Activated CD4-positive, CD25-positive, alpha-beta regulatory T cell (primary cell): Measurements from ENCODE around the gene CDCA4.

ENCODE experiments used
- DNase-seq, 4 experiments: peaks; one replicate each; lab custom pipeline; 2025; lab: John Stamatoyannopoulos, UW

Gene CDCA4

DNA sequence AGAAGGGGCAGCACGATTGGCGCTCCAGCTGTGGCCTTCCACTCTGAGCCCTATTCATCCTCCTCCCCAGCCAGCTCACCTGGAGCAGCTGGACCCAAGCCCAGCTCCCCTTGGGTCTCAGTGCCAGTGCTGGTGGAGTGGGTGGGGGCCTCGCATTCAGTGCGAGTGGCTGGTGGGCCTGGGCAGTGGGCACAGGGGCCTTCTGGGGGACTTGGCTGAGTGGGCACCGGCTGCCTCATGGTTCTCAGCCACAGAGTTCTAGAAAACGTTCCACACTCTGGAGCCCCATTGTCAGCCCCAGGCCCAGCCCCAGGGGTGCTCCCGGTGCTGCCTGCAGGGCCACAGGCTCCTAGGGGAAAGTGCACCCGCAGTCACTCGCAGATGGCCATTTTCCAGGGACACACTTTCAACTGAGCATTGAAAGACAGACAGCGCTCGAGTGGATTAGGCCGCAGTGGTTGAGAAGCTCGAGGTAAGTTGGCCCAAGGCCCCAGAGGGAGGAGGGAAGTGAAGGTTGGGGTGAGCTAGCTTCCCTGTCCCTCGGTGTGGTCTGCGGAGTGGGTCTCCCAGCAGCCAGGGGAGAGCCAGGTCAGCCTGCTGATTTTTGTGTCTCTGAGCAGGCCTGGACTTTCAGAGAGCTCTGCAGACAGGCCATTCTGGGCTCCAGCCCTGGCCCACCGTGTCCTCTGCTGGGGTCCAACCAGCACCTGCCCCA, 31.5 kb downstream of the CDCA4 start:
- no peak for DNase-seq

DNA sequence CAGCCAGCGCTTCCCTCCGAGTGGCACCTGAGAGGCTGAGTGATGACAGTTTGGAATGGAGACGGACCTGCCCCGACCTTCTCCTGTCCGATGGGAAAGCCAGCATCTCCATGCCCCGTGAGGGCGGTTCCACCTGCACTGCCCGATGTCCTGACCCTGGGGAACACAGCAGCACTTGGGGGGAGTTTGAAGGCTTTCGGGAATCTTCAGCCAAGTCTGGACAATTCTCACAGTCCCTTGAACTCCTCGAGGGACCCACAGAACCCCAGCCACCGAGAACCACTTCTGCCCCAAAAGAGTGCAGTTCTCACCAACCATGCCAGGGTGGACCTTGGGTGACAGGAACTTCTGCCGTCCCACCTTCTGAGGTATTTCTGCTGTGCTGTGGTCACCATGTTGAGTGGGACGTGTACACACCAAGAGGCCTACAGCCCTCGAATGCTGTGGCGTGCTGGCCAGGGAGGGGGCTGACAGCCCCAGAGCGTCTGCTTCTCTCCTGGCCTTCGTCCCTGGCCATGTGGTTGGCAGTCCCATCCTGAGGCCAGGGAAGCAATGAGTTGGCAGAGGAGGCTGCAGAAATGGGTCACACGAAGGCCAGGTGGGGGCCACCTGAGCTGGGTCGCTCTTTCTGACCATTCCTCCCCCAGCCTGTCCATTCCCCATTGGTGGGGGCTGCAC, 34.3 kb downstream of the CDCA4 start:
- no peak for DNase-seq

DNA sequence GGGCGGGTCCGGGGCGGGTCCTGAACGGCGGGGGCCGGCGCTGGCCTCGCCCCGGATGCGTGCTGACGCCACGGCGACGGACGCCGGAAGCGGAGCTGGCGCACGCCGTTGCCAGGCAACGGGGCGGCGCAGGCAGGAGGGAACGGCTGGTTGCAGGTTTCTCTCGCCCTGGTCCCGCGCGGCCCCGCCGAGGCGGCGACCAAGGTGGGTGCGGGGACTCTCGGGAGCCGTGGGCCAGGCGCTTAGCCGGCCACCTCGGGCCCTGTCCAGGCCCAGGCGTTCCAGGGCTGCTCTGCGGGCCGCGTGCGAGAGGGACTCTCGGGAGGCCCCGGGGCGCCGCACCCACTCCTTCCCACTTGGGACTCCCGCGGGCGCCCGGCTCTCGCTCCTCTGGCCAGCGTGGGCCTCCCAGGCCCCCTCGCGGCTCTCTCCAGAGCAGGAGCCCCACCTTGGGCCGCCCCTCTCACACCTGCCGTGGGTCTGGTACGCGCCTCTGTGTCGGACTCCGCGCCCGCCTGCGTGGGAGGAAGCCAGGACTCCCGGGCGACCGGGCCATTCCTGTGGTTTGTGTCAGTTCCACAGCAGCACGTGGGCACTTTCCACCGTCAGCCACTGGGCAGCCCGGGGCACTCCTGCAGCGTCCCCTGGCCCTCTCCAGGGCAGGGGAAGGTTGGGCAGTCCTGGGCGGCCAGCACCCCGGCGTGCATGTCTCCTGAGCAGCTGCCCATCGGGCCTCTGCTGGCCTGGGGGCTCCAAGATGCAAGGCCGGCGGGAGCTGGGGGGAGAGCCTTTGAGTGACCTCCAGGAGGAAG, 35.0 kb downstream of the CDCA4 start, which contains the start of gene CLBA1:
Gene CLBA1 (plus strand): TSS at position 114 of the 812 bp plus-strand sequence. CDS start 644 bp downstream, at position 758.
- peak; percentile 75 to 87 (median 80) for DNase-seq

DNA sequence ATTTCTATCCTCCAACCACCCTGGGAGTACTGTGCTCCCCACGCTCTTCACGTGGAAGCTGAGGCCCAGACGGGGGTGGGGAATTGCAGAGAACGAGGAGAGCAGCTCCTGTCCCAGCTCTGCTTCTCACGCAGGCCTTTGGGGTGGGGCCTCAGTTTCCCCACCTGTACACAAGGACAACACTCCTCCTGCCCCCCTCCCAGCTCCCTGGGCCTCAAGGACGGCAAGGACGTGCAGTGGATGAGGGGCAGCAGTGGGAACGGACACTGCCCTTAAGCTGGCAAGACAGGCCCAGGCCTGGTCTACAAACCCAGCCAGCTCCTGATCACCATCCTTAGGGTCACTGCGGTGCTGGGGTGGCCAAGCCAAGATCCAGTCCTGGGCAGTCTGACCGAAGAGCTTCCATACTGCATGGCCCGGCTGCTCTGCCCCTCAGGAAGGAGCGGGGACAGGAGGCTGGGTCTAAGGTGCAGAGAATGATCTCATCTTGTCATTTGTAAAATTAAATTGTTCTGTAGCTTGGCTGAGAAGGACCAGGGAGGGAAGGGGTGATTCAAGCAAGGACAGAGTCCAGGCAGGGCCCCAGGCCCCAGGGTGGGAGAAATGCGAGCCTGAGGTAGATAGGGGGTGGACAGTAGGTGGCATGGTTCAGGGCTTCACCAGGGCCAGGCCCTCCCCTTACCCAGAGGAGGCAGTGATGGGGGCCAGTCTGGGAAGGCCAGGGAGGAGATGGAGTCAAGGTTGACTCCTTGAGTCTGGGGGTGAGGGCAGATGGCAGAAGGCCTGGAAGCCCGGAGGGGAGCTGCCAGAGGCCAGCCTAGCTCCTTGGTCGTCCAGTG, 36.6 kb downstream of the CDCA4 start:
- DNase-seq = no peak

DNA sequence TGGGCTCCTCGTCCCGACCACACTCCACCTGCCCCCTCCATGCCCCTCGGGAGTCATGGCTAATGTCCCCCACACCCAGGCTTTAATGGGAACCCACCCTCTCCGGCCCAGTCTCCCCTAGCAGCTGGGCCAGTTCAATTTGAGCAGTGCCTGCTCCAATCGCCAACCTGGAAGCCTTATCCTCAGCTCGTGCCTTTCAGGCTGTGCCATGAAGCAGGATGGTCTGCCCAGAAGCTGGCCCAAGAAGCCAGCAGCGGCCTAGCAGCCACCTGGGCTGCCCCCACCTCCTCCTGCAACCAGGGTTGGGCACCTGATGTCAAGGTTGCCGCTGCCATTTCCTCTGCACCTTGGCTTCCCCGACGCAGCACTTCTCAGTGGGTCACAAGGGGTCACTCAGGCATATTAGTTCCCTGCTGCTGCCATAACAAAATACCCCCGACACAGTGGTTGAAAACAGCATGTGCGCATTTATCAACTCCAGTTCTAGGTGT, 37.6 kb downstream of the CDCA4 start:
- no peak for DNase-seq

DNA sequence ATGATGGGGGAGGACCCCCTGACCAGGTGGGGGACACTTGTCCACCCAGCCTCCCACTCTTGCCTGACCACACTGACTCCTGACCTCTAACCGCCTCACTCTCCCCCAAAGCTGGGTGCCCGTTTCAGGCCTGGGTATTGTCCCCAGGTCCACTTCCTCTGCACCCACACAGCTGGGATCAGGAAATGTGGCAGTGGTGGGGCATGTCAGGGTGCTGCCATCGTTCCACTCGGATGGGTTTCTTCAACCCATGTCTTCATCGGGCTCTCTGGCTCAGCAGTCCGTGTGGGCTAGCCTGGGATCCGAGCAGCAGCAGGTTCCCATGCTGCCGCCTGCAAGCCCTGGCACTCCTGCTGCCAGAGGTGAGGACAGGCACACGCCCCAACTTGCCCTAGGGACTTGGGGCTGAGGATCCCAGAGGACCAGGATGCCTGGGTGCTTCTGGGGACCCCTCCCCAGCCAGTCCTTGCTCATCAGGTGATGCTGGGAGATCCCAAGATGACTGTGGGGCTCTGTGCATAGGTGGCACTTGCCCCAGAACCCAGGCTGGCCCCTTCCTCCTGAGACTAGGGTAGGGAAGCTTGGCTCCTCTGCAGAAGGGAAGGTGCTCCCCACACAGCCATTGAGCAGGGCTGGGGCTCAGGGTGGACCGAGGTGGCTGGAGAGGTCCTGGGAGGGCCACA, 38.2 kb downstream of the CDCA4 start:
- no peak for DNase-seq

DNA sequence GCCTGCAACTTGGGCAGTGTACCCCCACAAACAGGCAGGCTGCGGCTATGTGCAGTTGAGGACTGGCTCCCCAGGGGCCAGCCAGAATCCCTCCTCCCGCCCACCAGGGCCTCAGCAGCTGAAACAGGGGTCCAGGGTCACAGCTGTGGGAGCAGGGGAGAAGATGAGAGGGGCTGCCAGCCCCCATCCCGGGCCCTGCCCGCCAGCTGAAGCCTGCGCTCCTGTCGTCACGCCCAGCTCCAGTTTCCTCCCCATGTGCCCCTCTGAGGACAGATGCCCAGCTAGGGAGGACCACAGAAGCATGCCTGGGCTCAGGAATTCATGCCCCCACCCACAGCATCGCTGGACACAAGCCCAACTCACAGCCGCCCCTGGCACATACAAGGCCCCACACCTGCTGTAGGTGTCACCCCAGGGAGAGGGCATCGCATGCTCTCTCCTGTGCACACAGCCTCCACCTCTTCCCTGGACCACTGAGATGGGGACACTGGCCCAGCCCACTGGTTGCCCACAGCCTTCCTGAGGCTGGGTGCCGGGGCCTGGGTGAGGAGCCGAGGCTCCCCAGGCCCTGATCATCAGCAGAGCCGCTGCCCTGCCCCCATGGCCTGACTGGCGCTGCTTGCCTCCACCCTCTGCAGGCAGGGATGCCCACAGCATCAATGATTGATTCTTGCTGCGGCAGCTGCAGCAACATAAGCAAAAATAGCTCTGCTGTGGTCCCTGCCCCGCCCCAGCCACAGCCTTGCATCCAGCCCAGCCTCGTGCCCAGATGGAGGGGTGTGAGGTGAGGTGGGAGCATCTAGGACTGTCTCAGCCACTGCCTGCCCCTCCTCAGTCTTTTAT, 39.0 kb downstream of the CDCA4 start:
- no peak for DNase-seq

DNA sequence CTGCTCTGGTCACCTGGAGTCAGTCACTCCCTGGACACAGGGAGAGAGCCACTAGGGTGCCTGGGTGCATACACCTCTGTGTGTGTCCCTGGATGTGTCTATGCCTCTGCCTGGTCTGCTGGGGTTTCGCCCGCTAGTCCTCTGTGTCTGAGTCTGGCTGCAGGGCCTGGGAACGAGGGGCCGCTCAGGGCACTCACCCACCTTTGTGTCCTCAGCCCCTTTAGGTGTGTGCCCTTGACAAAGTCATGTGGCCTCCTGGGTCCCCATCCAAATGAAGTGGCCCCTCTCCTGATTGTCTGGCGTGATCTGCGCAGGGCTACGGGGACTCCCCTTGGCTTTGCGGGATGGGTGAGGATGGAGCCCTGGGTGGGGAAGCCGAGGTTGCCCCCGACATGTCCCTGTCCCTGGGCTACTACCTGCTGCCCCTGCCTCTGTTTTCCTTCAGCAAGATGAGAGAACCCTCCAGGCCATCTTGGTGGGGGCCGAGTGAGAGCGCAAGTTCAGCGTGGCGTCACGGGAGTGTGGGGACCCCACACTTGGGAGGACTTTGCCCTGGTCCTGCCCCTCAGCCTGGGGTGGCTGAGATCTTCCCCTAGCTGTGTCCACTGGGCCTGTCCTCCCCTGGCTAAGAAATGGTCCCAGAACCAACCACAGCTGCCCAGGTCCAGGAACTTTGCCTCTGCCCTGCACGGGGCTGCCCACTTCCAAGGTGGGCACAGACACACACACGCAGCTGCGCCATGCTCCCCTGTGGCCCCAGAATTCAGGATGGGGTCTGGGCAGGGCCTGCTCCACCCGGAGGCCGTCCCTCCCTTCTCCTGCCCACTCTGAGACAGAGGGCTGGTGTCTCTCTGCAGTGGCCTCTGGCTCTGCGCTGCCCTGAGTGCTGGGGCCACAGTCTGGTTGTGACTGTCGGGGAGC, 40.0 kb downstream of the CDCA4 start:
- DNase-seq = no peak

DNA sequence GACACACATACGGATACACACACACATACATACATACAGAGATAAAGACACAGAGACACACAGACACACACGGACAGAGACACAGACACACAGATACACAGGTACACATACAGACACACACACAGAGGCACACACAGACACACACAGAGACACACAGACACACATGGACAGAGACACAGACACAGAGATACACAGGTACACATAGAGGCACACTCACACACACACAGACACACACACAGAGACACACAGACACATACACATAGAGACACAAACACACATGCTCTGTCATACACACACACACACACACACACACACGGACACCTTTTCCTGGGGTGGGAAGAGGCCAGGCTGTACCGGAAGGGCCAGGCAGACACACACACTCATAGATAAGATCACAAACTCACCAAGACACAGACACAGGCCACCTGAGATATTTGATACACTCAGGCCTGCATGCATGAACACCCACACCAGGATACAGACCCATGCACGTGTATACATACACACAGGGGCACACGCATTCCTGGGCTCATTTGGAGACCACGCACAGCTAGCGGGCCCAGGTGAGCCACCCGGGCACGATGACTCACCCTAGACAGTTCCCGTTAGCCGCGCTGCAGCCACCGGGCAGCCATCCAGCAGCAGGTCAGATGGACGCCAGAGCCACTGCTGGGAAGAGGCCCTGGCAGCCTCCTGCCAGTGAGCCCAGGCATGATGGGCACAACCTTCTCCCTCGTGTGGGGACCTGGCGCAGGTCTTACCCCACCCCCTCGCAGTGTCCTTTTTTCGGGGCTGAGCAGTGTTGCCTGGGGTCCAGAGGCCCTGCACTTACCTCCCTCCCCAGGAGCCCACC, 40.9 kb downstream of the CDCA4 start:
- DNase-seq = no peak

DNA sequence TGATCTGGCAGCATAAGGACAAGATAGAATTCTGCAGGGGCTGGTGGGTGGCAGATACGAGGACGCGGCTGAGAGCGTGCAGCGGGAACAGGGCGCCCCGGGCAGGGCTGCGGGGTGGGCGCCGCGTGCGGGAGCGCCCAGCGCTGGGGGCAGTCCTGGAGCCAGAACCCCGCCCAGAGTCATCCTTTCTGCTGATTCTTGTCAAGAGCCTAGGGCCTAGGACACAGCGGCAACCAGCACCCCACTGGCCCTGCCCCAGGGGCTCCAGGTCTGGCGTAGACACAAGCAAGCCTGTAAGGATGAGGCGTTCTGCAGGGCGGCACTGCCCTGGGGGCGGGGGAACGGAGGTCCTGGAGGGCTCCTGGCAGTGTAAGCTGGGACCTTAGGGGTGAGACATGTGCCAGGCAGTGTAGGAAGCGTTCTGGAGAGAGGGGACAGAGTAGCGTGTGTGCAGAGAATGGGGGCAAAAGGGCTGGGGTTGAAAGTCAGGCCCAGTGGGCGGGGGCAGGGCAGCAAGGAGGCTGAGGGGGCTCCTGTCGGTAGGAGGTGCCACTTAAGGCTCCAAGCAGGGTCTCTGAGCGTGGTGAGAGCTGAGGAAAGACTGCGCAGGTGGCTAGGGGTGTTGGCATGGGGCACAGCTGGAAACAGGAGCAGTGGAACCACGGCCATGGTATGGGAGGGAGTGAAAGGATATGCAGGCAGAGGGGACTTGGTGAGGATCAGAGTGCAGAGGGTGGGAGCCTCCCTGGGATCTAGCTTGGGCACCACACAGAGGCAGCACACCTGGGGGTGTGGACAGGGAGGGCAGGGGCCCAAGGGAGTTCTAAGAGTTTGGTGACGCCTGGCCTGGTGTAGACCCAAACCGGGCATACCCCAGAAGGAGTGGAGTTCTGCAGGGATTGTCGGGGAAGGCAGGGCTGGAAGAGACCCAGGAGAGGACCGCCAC, 41.9 kb downstream of the CDCA4 start:
- no peak for DNase-seq

DNA sequence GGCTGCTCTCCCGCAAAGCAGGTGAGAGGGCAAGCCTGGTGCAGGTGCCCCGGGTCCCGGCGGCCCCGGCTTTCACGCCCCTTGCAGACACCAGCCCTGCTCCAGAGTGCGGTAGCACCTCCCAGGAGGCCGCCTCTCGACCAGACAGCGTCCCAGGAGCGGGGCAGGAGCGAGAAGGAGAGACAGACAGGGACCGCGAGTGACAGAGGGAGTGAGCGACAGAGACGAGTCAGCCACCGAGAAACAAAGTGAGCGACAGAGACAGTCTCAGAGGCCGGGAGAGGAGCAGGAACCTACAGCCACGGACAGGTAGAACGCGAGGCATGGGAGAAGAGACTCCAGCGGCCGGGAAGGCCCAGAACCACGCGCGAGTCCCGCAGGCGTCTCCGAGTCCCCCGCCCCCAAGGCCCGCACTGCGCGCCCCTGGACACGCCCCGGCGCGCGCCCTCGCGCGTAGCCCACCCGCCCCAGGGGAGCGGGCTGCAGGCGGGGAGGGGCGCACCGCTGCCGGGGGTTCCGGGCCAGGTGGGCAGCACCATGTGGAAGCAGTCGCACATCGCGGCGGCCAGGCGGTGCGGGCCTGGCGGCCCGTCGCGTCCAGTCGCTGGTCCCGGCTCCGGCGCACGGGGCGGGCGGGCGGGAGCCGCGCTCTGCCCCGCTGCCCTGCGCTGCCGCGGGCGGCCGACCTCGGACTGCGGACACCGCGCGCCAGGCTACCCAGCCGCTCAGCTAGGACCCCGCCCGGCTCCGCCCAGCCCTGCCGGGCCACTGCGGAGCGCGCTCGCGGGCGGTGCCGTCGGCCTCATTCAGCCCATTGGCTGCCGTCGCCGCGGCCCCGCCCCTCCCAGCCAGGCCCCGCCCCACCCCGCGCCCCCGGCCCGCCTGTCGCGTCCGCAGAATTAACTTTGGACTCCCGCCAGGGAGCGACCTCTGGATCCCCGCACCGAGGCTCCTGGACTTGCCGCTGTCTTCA, 42.9 kb downstream of the CDCA4 start, which contains the start of gene AHNAK2:
Gene AHNAK2 (minus strand): TSS at position 694 of the 973 bp plus-strand sequence. CDS start 137 bp downstream, at position 557.
- DNase-seq = peak in 1 of 4 experiments; percentile 13

DNA sequence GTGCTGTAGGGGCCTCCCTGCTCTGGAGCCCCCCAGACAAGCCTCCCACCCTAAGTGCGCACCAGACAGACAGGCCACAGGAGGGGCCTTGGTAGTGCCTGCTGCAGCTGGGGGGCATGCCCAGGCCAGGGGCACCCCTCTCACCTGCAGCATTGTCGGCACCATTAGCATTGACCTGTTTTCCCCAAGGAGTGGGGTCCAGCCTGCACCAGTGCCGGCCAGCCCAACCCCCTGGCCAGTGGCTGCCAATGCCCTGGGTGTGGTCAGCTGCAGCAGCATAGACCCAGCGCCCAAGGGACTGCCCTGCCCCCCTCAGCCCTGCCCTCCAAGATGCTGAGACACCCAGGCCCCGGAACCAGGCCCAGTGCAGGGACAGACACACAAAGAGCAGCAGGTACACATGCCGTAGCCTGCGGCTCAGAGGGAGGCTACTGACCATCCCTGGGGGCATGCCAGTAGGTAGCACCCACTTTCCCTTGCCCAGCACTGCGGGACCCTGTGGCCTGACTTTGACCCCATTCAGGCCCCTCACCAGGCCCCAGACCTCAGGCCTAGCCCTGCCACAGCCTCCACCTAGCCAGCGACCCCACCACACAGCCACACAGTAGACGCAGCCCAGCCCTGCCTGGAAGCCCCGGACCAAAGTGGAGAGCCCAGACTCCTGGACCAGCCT, 43.7 kb downstream of the CDCA4 start:
- no peak for DNase-seq

DNA sequence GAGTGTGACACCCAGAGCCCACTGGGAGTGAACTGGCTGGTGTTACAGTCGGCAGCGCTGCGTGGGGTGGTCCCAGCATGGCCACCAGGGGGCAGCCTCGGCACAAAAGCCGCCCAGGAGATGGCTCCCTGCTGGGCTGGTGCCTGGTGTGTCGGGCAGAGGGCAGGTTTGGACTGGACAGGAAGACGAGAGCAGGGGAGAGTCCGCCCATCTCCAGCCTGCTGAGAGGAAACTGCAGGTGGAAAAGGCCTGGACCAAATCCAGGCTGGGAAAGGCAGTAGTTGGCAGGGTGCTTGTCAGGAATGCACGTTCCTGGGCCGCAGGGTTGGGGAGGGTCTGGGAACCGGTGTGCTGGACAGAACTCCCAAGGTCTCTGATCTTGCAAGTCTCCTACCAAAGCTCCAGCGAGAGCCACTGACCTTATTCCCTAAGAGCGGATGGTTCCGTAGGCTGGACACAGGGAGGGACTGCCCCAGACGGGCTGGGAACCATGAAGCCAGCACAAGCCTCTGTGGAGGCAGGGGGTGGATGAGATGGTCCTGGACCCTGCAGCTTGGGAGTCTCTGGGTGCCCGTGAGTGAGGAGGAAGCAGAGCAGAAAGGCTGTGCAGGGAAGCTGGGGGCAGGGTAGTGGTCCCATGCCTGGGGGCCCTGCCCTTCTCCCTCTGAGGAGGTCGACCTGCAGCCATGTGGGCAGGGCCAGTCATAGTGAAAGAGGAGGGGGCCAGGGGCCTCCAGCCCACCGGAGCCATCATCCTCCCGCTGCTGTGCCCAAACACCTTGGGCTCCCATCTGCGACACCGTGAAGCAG, 44.5 kb downstream of the CDCA4 start:
- DNase-seq = peak; percentile 78 to 90 (median 82)
